ENCODE measurements around the gene HECTD3.
"Not testable (repeated sequence)": the region's sequence is repeated elsewhere in the genome, so short reads cannot be mapped to it uniquely, and the experiment has no call there.

Gene HECTD3

GRCh38 chr1:44985747-44986359, 25.3 kb downstream of the HECTD3 start:
- peak overlapping the region; percentile 58 for H3K4me3 ChIP-seq (ENCODE audit: low read length)
- TF ChIP-seq ZNF274 (IDR thresholded peaks at IDR 0.05; ENCODE audit: low read depth, low read length), result no peak

- not testable (repeated sequence) for H3K4me3 ChIP-seq (ENCODE audit: low read length)
Observed at GRCh38 chr1:44977372-44977771, 33.8 kb downstream of the HECTD3 start.

- TF ChIP-seq ZNF274 (IDR thresholded peaks at IDR 0.05; ENCODE audit: low read depth, low read length), result no peak
- no peak overlapping the region for H3K4me3 ChIP-seq (ENCODE audit: low read length)
Observed at GRCh38 chr1:44976252-44976651, 34.9 kb downstream of the HECTD3 start.

GRCh38 chr1:44973645-44974044, 37.5 kb downstream of the HECTD3 start:
- no peak for TF ChIP-seq ZNF274 (IDR thresholded peaks at IDR 0.05; ENCODE audit: low read depth, low read length)
- H3K4me3 ChIP-seq (ENCODE audit: low read length), result no peak overlapping the region

GRCh38 chr1:44970317-44970716, 40.8 kb downstream of the HECTD3 start:
- TF ChIP-seq ZNF274 (IDR thresholded peaks at IDR 0.05; ENCODE audit: low read depth, low read length), result no peak
- no peak overlapping the region for H3K4me3 ChIP-seq (ENCODE audit: low read length)

GRCh38 chr1:44964396-44964795, 46.7 kb downstream of the HECTD3 start:
- no peak overlapping the region for H3K4me3 ChIP-seq (ENCODE audit: low read length)
- TF ChIP-seq ZNF274 (IDR thresholded peaks at IDR 0.05; ENCODE audit: low read depth, low read length), result no peak

GRCh38 chr1:44962729-44963128, 48.4 kb downstream of the HECTD3 start:
- H3K4me3 ChIP-seq (ENCODE audit: low read length), result no peak overlapping the region
- no peak for TF ChIP-seq ZNF274 (IDR thresholded peaks at IDR 0.05; ENCODE audit: low read depth, low read length)

GRCh38 chr1:44962022-44962421, 49.1 kb downstream of the HECTD3 start:
- not testable (repeated sequence) for H3K4me3 ChIP-seq (ENCODE audit: low read length)

- not testable (repeated sequence) for H3K4me3 ChIP-seq (ENCODE audit: low read length)
Observed at GRCh38 chr1:44957566-44957965, 53.6 kb downstream of the HECTD3 start.

GRCh38 chr1:44956077-44956476, 55.0 kb downstream of the HECTD3 start:
- not testable (repeated sequence) for H3K4me3 ChIP-seq (ENCODE audit: low read length)
